Measurements from ENCODE around the gene RNF166.

Gene RNF166

GRCh38 chr16:88743693-88744576 is 37.7 kb upstream of the RNF166 start:
- DNase-seq (ENCODE audit: low read depth): peak; percentile 73
- peak; percentile 87 for TF ChIP-seq CTCF (IDR thresholded peaks at IDR 0.05; ENCODE audit: low read length, missing control alignments)
- no peak overlapping the region for H3K4me3 ChIP-seq (replicated peaks; ENCODE audit: low read depth, low read length)

- no peak for TF ChIP-seq CTCF (IDR thresholded peaks at IDR 0.05; ENCODE audit: low read length, missing control alignments)
- no peak for DNase-seq (ENCODE audit: low read depth)
- H3K4me3 ChIP-seq (replicated peaks; ENCODE audit: low read depth, low read length): no peak overlapping the region
Measured at GRCh38 chr16:88742896-88743605, 36.8 kb upstream of the RNF166 start.

- TF ChIP-seq CTCF (IDR thresholded peaks at IDR 0.05; ENCODE audit: low read length, missing control alignments): no peak
- no peak for DNase-seq (ENCODE audit: low read depth)
- no peak overlapping the region for H3K4me3 ChIP-seq (replicated peaks; ENCODE audit: low read depth, low read length)
Measured at GRCh38 chr16:88741368-88741767, 35.2 kb upstream of the RNF166 start.

GRCh38 chr16:88740727-88741055 is 34.5 kb upstream of the RNF166 start:
- no peak overlapping the region for H3K4me3 ChIP-seq (replicated peaks; ENCODE audit: low read depth, low read length)
- no peak for TF ChIP-seq CTCF (IDR thresholded peaks at IDR 0.05; ENCODE audit: low read length, missing control alignments)
- DNase-seq (ENCODE audit: low read depth): no peak

- H3K4me3 ChIP-seq (replicated peaks; ENCODE audit: low read depth, low read length): no peak overlapping the region
- no peak for TF ChIP-seq CTCF (IDR thresholded peaks at IDR 0.05; ENCODE audit: low read length, missing control alignments)
- DNase-seq (ENCODE audit: low read depth): no peak
Measured at GRCh38 chr16:88739977-88740726, 33.9 kb upstream of the RNF166 start.

- DNase-seq (ENCODE audit: low read depth): no peak
- TF ChIP-seq CTCF (IDR thresholded peaks at IDR 0.05; ENCODE audit: low read length, missing control alignments): no peak
Measured at GRCh38 chr16:88739139-88739976, 33.1 kb upstream of the RNF166 start.

More at GRCh38 chr16:88739139-88739976, 33.1 kb upstream of the RNF166 start:
- no peak overlapping the region for H3K4me3 ChIP-seq (replicated peaks; ENCODE audit: low read depth, low read length)

Data from fibroblast of pulmonary artery (primary cell).